Gastroesophageal sphincter (tissue), 3 donors: ENCODE results near the gene KIF1C.

Source experiments
- EP300 ChIP-seq: sonication (generic); formaldehyde crosslinking; IDR thresholded peaks from one replicate; pipeline ENCODE4 v1.6.1; 2017; ENCODE audit warnings: antibody characterized with exemption, mild to moderate bottlenecking
- POLR2A ChIP-seq, 2 donors: fragments of 450-650 bp; IDR thresholded peaks; one replicate each; pipeline ENCODE4 v1.6.1; 2017; ENCODE audit warnings: antibody characterized with exemption in 2 of 2, mild to moderate bottlenecking in 2 of 2, moderate library complexity in 1 of 2
- POLR2AphosphoS5 ChIP-seq: sonication (generic); formaldehyde crosslinking; IDR thresholded peaks from one replicate; pipeline ENCODE4 v1.6.1; 2017; ENCODE audit warnings: antibody characterized with exemption
- TF ChIP-seq, protein P1 (sequence below), 4 experiments: fragments of 200-600 bp in 2 of 4; fragments of 450-650 bp in 2 of 4; sonication (generic) in 1 of 4; IDR thresholded peaks; one replicate each; pipeline ENCODE4 v1.5.1; 2017 to 2019; ENCODE audit warnings: antibody characterized with exemption in 4 of 4, mild to moderate bottlenecking in 2 of 4, moderate library complexity in 2 of 4

DNA sequence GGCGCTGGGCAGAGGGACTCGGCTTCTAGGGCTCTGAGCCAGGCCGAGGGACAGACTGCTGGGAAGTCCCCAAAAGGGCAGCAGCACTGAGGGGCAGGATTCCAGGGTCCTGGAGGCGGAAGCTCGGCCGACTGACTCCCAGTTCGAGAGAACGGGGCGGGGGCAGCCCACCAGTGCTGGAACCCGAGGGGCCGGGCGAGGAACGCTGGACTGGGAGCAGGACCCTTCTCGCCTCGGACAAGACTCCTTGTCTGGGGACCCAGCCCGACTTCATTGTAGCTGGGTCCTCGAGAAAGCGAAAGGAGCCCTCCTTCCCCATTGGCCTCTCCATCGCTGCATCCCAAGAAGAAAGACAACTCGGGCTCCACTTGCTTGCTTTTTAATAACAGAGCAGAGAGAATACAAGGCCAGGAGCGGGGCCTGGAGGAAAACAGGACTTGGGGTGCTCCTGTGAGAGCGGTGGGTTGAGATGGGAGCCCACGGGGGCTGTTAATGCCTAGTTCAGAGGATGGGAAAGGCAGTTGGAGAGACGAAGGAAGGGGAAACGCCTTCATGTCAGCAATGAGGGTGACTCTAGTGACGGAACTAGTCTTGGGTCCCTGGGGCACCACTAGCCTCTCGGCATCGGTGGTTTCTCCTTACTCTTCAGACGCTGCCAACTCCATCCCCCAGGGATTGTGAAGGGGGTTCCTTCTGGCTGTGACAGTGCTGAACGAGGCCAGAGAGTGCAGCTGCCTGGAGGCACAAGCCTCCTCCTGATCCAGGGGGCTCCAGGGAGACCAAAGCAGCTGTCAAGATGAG is 9.8 kb upstream of the KIF1C start:
- TF ChIP-seq, protein P1, sequence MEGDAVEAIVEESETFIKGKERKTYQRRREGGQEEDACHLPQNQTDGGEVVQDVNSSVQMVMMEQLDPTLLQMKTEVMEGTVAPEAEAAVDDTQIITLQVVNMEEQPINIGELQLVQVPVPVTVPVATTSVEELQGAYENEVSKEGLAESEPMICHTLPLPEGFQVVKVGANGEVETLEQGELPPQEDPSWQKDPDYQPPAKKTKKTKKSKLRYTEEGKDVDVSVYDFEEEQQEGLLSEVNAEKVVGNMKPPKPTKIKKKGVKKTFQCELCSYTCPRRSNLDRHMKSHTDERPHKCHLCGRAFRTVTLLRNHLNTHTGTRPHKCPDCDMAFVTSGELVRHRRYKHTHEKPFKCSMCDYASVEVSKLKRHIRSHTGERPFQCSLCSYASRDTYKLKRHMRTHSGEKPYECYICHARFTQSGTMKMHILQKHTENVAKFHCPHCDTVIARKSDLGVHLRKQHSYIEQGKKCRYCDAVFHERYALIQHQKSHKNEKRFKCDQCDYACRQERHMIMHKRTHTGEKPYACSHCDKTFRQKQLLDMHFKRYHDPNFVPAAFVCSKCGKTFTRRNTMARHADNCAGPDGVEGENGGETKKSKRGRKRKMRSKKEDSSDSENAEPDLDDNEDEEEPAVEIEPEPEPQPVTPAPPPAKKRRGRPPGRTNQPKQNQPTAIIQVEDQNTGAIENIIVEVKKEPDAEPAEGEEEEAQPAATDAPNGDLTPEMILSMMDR (IDR thresholded peaks at IDR 0.05): no peak
- TF ChIP-seq POLR2AphosphoS5 (no peak), POLR2A (IDR thresholded peaks at IDR 0.05) (no peak), EP300 (no peak)
